ENCODE results near the gene ROBO1. TPM values are rescaled to one million over a fixed set of nuclear protein-coding genes. Genes with fewer than 3 reads are reported as not detected.

The ROBO1 gene
- total RNA-seq, 1 donor from 2014 or later: 169 TPM

DNA sequence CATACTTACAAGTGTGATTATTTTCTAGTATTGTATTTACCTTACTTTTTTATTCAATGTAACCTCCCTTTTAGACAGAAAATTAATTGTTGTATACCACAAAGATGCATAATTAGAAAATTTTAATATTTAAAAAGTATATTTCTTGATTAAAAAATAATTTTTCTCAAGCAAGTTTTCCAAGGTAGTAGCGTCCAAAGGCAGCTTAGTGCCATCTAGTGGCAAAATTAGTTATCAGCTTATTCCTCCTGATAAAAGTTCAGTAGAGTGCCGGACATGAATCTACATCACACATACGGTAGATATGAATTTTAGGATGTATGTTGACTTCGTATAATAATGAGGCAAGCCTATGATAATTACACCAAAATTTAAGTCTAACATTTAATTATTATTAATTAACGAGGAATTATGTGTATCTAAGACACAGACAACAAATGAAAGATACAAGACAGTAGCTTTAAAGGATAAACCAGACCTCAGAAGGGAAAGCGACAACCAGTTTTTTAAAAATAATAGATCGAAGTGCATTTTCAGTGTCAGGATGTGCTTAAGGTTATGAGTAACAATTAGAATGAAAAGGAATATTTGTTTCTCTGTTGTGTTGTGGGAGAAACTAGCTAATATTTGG, 405.9 kb downstream of the ROBO1 start:
- TF ChIP-seq EZH2phosphoT487 (IDR thresholded peaks at IDR 0.05): no peak
- TF ChIP-seq, protein P1, sequence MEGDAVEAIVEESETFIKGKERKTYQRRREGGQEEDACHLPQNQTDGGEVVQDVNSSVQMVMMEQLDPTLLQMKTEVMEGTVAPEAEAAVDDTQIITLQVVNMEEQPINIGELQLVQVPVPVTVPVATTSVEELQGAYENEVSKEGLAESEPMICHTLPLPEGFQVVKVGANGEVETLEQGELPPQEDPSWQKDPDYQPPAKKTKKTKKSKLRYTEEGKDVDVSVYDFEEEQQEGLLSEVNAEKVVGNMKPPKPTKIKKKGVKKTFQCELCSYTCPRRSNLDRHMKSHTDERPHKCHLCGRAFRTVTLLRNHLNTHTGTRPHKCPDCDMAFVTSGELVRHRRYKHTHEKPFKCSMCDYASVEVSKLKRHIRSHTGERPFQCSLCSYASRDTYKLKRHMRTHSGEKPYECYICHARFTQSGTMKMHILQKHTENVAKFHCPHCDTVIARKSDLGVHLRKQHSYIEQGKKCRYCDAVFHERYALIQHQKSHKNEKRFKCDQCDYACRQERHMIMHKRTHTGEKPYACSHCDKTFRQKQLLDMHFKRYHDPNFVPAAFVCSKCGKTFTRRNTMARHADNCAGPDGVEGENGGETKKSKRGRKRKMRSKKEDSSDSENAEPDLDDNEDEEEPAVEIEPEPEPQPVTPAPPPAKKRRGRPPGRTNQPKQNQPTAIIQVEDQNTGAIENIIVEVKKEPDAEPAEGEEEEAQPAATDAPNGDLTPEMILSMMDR (IDR thresholded peaks at IDR 0.05): peak; percentile 82
- H3K9me3 Mint-ChIP-seq: no peaks in the 10 kb centered on the region
- no peak overlapping the region for H3K4me3 ChIP-seq
- H3K9me3 ChIP-seq (ENCODE audit: low read depth): no peaks in the 10 kb centered on the region
- H2AFZ ChIP-seq (replicated peaks): peak overlapping the region; percentile 7
- H3K79me2 ChIP-seq (ENCODE audit: low read depth): no peaks in the 10 kb centered on the region
- no peaks in the 10 kb centered on the region for H3K4me1 ChIP-seq
- H3K36me3 ChIP-seq: no peaks in the 10 kb centered on the region
- no peaks in the 10 kb centered on the region for H3K27me3 ChIP-seq
- no peak overlapping the region for H3K27ac ChIP-seq
- H3K9ac ChIP-seq: no peak overlapping the region
- no peaks in the 10 kb centered on the region for H3K36me3 Mint-ChIP-seq
- no peaks in the 10 kb centered on the region for H3K27me3 Mint-ChIP-seq (ENCODE audit: insufficient read depth, low read depth)
- no peak overlapping the region for H3K4me2 ChIP-seq
- no peak overlapping the region for H3K27ac Mint-ChIP-seq
- H4K20me1 ChIP-seq (ENCODE audit: low read depth): no peaks in the 10 kb centered on the region
- DNase-seq (ENCODE audit: low spot score): peak; percentile 63
- no peaks in the 10 kb centered on the region for H3F3A ChIP-seq (ENCODE audit: low read depth)
- no peak overlapping the region for H3K4me3 Mint-ChIP-seq
- H3K4me1 Mint-ChIP-seq: no peaks in the 10 kb centered on the region

DNA sequence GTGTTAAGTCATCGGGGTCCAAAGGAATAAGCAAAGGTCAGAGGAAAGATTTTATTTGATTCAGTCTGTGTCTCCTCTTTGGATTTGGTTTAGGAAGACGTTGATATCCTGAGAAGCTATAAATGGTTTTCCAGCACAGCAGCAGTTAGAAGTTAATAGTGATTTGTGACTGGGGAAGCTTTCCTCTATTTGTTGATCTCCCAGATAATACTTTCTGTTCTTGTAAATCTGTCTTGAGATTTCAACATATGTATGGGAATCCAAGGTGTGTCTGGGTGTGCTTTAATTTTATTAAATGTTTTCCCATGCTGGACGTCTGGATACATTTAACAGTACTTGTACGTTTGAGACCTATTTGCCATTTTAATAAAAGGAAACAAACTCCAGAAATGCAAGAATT, 409.5 kb downstream of the ROBO1 start:
- H2AFZ ChIP-seq (replicated peaks): no peak overlapping the region
- no peak overlapping the region for H3K27ac ChIP-seq
- H3K9me3 Mint-ChIP-seq: no peaks in the 10 kb centered on the region
- H3K27ac Mint-ChIP-seq: no peak overlapping the region
- H3K4me2 ChIP-seq: no peak overlapping the region
- DNase-seq (ENCODE audit: low spot score): no peak
- no peaks in the 10 kb centered on the region for H3K36me3 ChIP-seq
- no peaks in the 10 kb centered on the region for H3K4me1 ChIP-seq
- no peak overlapping the region for H3K9ac ChIP-seq
- H3K4me3 Mint-ChIP-seq: no peak overlapping the region
- H3K4me1 Mint-ChIP-seq: peaks cover 8% of the 10 kb centered on the region
- H3K36me3 Mint-ChIP-seq: no peaks in the 10 kb centered on the region
- TF ChIP-seq EZH2phosphoT487 (IDR thresholded peaks at IDR 0.05): no peak
- TF ChIP-seq, protein P1 (IDR thresholded peaks at IDR 0.05): no peak
- TF ChIP-seq EZH2 (IDR thresholded peaks at IDR 0.05): no peak
- no peaks in the 10 kb centered on the region for H3F3A ChIP-seq (ENCODE audit: low read depth)
- no peaks in the 10 kb centered on the region for H3K79me2 ChIP-seq (ENCODE audit: low read depth)
- H3K27me3 ChIP-seq: no peaks in the 10 kb centered on the region
- H3K4me3 ChIP-seq: no peak overlapping the region
- H3K9me3 ChIP-seq (ENCODE audit: low read depth): no peaks in the 10 kb centered on the region
- H4K20me1 ChIP-seq (ENCODE audit: low read depth): no peaks in the 10 kb centered on the region
- peaks cover 3% of the 10 kb centered on the region for H3K27me3 Mint-ChIP-seq (ENCODE audit: insufficient read depth, low read depth)

DNA sequence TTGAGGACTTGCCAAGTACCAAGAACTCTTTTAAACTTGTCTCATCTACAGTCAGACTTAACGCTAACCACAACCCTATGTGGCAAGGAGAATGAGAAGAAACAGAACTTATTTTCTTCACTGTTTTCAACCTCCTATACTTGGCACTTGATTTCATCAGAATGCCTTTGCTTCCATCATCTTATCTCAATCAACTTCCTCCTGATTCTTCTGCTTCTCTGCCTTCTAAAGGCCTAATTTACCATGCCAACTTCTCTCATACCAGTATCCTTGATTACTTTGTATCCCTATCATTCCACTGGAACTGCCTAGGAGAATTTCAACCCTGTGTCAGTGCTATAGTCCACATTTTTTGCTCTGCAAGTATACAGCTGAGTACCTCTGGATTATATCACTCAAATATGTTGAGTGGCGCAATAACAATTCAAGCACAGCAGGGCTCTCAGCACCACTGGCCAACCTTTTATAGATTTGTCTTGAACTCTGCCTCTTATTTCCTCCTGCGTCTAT, 413.6 kb downstream of the ROBO1 start:
- Mint-ChIP-seq H3K9me3 (no peaks in the 10 kb centered on the region), H3K27ac (no peak overlapping the region), H3K27me3 (ENCODE audit: insufficient read depth, low read depth) (peaks cover 3% of the 10 kb centered on the region), H3K4me3 (no peak overlapping the region), H3K4me1 (peaks cover 8% of the 10 kb centered on the region), H3K36me3 (no peaks in the 10 kb centered on the region)
- no peaks in the 10 kb centered on the region for H3K36me3 ChIP-seq
- no peaks in the 10 kb centered on the region for H3K79me2 ChIP-seq (ENCODE audit: low read depth)
- H3F3A ChIP-seq (ENCODE audit: low read depth): no peaks in the 10 kb centered on the region
- H3K27ac ChIP-seq: no peak overlapping the region
- no peak overlapping the region for H3K9ac ChIP-seq
- no peak overlapping the region for H2AFZ ChIP-seq (replicated peaks)
- H3K27me3 ChIP-seq: no peaks in the 10 kb centered on the region
- TF ChIP-seq, protein P1 (IDR thresholded peaks at IDR 0.05): no peak
- DNase-seq (ENCODE audit: low spot score): no peak
- no peak overlapping the region for H3K4me2 ChIP-seq
- no peaks in the 10 kb centered on the region for H3K4me1 ChIP-seq
- no peaks in the 10 kb centered on the region for H3K9me3 ChIP-seq (ENCODE audit: low read depth)
- no peak overlapping the region for H3K4me3 ChIP-seq
- no peaks in the 10 kb centered on the region for H4K20me1 ChIP-seq (ENCODE audit: low read depth)
